Transverse colon (tissue), 4 donors: ENCODE measurements around the gene AP2S1. TPM values are rescaled to one million over a fixed set of nuclear protein-coding genes. Genes with fewer than 3 reads are reported as not detected.
"Not testable (repeated sequence)": the region's sequence is repeated elsewhere in the genome, so short reads cannot be mapped to it uniquely, and the experiment has no call there.

Source experiments
- DNase-seq: peaks from one replicate; pipeline ENCODE4 v3.0.0-alpha.2; 2019
- H3K27ac ChIP-seq, 4 donors: fragments of 200-600 bp; sonication (generic); 2 replicates each; pipeline ENCODE4 v1.5.1; 2016 to 2018; ENCODE audit warnings: inconsistent platforms in 4 of 4
- H3K27me3 ChIP-seq: fragments of 200-600 bp; sonication (generic); 2 replicates; pipeline ENCODE4 v1.5.1; 2017; ENCODE audit warnings: inconsistent platforms
- H3K36me3 ChIP-seq, 4 donors: fragments of 200-600 bp; sonication (generic); 2 replicates each; pipeline ENCODE4 v1.5.1; 2017 to 2019; ENCODE audit warnings: inconsistent platforms in 4 of 4
- H3K4me1 ChIP-seq, 4 donors: fragments of 200-600 bp; sonication (generic); 2 replicates each; pipeline ENCODE4 v1.5.1; 2017 to 2020; ENCODE audit warnings: inconsistent platforms in 4 of 4
- H3K4me3 ChIP-seq, 4 donors: fragments of 200-600 bp; sonication (generic); 1 replicate in 1 of 4; 2 replicates in 3 of 4; pipeline versions ENCODE4 v1.5.1 to v1.6.1; 2017 to 2019; ENCODE audit warnings: inconsistent platforms in 4 of 4
- H3K9me3 ChIP-seq, 2 donors: fragments of 200-600 bp; sonication (generic); 2 replicates each; pipeline ENCODE4 v1.5.1; 2017 to 2019; ENCODE audit warnings: inconsistent platforms in 2 of 2
- CTCF ChIP-seq, 5 experiments: fragments of 200-600 bp in 3 of 5; fragments of 450-650 bp in 2 of 5; sonication (generic) in 3 of 5; IDR thresholded peaks; 1 replicate in 2 of 5; 2 replicates in 3 of 5; pipeline ENCODE4 v1.5.1; 2016 to 2017; ENCODE audit warnings: antibody characterized with exemption in 5 of 5, inconsistent platforms in 3 of 5, mild to moderate bottlenecking in 2 of 5, moderate library complexity in 1 of 5
- EP300 ChIP-seq: sonication (generic); formaldehyde crosslinking; IDR thresholded peaks from one replicate; pipeline ENCODE4 v1.6.1; 2017; ENCODE audit warnings: antibody characterized with exemption, low read depth
- POLR2A ChIP-seq: fragments of 450-650 bp; IDR thresholded peaks from one replicate; pipeline ENCODE4 v1.6.1; 2016; ENCODE audit warnings: antibody characterized with exemption, mild to moderate bottlenecking, moderate library complexity
- POLR2AphosphoS5 ChIP-seq, 3 donors: sonication (generic); formaldehyde crosslinking; IDR thresholded peaks; one replicate each; pipeline ENCODE4 v1.6.1; 2016; ENCODE audit warnings: antibody characterized with exemption in 3 of 3
- WGBS, 2 donors: methylation state at CpG; one replicate each; pipeline ENCODE4 v1.1.5; 2018; ENCODE audit warnings: low coverage in 1 of 2; 5-methylcytosine and 5-hydroxymethylcytosine counted together
- in situ Hi-C, 4 donors: fragments of 200-750 bp; cut with MboI; loops; one replicate each; pipeline versions ENCODE4 v1.15.0 to v1.15.1; 2017; ENCODE audit warnings: low sequenced_read_pairs in 3 of 4, low pct_ligation_motif_present in 1 of 4, low pct_unique_long_range_greater_than_20kb in 1 of 4
- intact Hi-C: fragments of 100-400 bp; cut with DNase I; formaldehyde crosslinking; loops from one replicate; pipeline ENCODE4 v1.15.1; 2023; ENCODE audit warnings: low total_unique reads
- total RNA-seq, 4 donors: library from RNA; depleted of rRNA; stranded (reverse); fragments of >200 nt; gene quantifications; one replicate each; pipeline ENCODE4 v1.1.0, GENCODE V29; 2016

Gene AP2S1
- total RNA-seq, 4 donors from 2014 or later: 50.1 to 96.9 (median 61.2) TPM

DNA sequence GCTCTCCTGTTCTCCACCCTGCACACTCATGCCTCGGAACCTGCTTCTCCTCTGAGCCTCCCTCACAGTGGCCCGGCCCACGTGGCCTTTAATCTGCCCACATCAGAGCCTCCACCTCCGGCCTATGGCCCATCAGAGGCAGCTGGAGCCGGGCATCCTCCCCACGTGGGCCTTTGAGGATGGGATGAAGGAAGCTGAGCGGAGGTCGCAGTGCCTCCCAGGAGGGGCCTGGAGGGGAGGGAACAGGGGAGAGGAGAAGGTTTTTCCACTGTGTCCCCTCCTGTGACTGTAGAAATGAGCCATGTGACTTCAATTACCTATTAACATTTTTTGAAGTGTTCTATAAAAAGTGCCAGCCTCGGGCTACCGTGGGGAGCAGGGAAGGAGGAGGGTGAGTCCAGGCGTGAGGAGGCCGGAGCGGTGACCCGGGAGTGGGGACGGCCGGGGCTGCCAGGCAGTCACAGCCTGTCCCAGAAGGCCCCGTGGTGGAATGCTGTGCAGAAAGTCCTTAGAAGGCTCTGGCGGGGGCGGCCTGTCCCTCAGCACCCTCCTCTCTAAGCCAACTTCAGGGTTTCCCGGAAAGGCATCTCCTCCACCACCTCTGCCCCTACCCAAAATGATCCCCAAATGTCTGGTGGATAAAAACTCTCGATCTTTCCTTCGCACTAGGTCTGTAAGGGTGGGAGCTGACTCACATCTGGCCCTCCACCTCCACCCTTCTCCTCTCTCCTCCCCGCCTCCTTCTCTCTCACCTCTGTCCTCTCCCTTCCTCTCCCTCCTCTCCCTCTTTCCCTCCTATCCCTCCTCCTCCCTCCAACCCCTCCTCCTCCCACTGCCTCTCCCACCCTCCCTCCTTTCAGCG is 37.4 kb downstream of the AP2S1 start:
- H3K27me3 ChIP-seq: no peaks in the 10 kb centered on the region
- peaks cover 0 to 12% (median 5%) of the 10 kb centered on the region in 4 donors for H3K4me1 ChIP-seq
- 71 to 78% methylated on average over 8 to 24 of the region's 24 CpGs for WGBS, 2 donors
- in situ Hi-C loops (no loop called here), intact Hi-C loops (no loop called here)
- no peak overlapping the region for H3K4me3 ChIP-seq
- TF ChIP-seq POLR2A (no peak), POLR2AphosphoS5 (IDR thresholded peaks at IDR 0.05) (no peak), EP300 (no peak), CTCF (IDR thresholded peaks at IDR 0.05) (no peak)
- H3K36me3 ChIP-seq: no peaks in the 10 kb centered on the region
- DNase-seq: no peak
- peak overlapping the region in 1 of 4 donors; percentile 3 for H3K27ac ChIP-seq
- no peaks in the 10 kb centered on the region for H3K9me3 ChIP-seq

- WGBS, 2 donors: 76 to 81% methylated on average over 2 to 13 of the region's 13 CpGs
These were observed 40.9 kb downstream of the AP2S1 start for GRCh38 chr19:46809534-46810272.

GRCh38 chr19:46806656-46807055 is 44.0 kb downstream of the AP2S1 start:
- no peak for DNase-seq
- no peak for TF ChIP-seq POLR2A
- TF ChIP-seq POLR2AphosphoS5 (IDR thresholded peaks at IDR 0.05): no peak
- no peak for TF ChIP-seq EP300
- TF ChIP-seq CTCF (IDR thresholded peaks at IDR 0.05): no peak
- Histone ChIP-seq H3K27ac (no peak overlapping the region), H3K4me3 (no peak overlapping the region), H3K4me1 (peaks cover 0 to 10% (median 7%) of the 10 kb centered on the region in 4 donors), H3K9me3 (no peaks in the 10 kb centered on the region), H3K27me3 (no peaks in the 10 kb centered on the region), H3K36me3 (no peaks in the 10 kb centered on the region)
- WGBS, 2 donors: 77% methylated on average over 7 of the region's 7 CpGs; no CpG with 5 or more reads in 1 of the 2 donors
- in situ Hi-C loops (no loop called here), intact Hi-C loops (no loop called here)

More at GRCh38 chr19:46809534-46810272, 40.9 kb downstream of the AP2S1 start:
- DNase-seq: no peak
- H3K4me3 ChIP-seq: no peak overlapping the region
- no peak for TF ChIP-seq CTCF (IDR thresholded peaks at IDR 0.05)
- no peak for TF ChIP-seq POLR2AphosphoS5 (IDR thresholded peaks at IDR 0.05)
- no peak for TF ChIP-seq EP300
- no peak for TF ChIP-seq POLR2A
- H3K27me3 ChIP-seq: no peaks in the 10 kb centered on the region
- intact Hi-C loops (no loop called here), in situ Hi-C loops (no loop called here)
- no peaks in the 10 kb centered on the region for H3K9me3 ChIP-seq
- H3K4me1 ChIP-seq: peaks cover 0 to 11% (median 5%) of the 10 kb centered on the region in 4 donors
- no peaks in the 10 kb centered on the region for H3K36me3 ChIP-seq
- H3K27ac ChIP-seq: no peak overlapping the region

GRCh38 chr19:46804432-46804831 is 46.2 kb downstream of the AP2S1 start:
- in situ Hi-C loops, H3K9me3 ChIP-seq, H3K36me3 ChIP-seq, intact Hi-C loops, H3K27ac ChIP-seq, DNase-seq, H3K4me3 ChIP-seq, H3K27me3 ChIP-seq: not testable (repeated sequence)
- WGBS, 2 donors: 85 to 93% methylated on average over 3 to 4 of the region's 4 CpGs
- peaks cover 0 to 14% (median 7%) of the 10 kb centered on the region in 4 donors for H3K4me1 ChIP-seq
